RPMI7951 (cell line): ENCODE data around the gene CERK. TPM values are rescaled to one million over a fixed set of nuclear protein-coding genes. Genes with fewer than 3 reads are reported as not detected.
A peak's percentile ranks its signal among the peaks of the same experiment; 100 is the strongest.
"Not testable (repeated sequence)": the region's sequence is repeated elsewhere in the genome, so short reads cannot be mapped to it uniquely, and the experiment has no call there.

ENCODE experiments used
- DNase-seq: peaks from one replicate; pipeline ENCODE4 v3.0.0-alpha.2; 2012; ENCODE audit warnings: low read depth
- total RNA-seq: library from RNA; depleted of rRNA; stranded (reverse); fragments of >200 nt; shearing (Covaris generic); gene quantifications from 2 replicates; pipeline ENCODE4 v1.2.3, GENCODE V29; 2014; rRNA removed

The CERK gene
- total RNA-seq, 1 experiment from 2014 or later = 24.0 TPM

- DNase-seq = no peak
Measured at GRCh38 chr22:46649141-46650077, 88.6 kb downstream of the CERK start.

GRCh38 chr22:46648225-46648820, 89.7 kb downstream of the CERK start:
- not testable (repeated sequence) for DNase-seq

DNA sequence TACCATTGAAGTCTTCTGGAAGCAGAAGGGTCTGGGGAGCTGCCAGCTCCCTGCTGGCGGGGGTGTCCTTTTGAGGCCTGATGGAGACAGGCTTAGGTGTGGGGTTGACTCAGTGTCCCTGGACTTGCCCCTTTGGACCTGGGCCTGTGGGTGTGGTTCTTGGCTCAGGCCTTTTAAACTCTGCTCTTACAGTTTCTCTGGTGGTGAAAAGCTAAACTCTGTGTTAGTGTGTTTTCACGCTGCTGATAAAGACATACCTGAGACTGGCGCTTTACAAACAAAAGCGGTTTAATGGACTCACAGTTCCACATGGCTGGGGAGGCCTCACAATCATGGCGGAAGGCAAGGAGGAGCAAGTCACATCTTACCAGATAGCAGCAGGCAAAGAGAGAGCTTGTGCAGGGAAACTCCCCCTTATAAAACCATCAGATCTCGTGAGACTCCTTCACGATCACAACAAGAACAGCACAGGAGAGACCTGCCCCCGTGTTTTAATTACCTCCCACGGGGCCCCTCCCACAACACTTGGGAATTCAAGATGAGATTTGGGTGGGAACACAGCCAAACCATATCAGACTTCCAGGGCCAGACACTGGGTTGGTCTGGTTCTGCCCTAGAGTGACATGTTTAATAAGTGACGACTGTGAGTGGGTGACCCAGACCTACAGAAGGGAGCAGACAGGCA, 91.4 kb downstream of the CERK start:
- no peak for DNase-seq

DNA sequence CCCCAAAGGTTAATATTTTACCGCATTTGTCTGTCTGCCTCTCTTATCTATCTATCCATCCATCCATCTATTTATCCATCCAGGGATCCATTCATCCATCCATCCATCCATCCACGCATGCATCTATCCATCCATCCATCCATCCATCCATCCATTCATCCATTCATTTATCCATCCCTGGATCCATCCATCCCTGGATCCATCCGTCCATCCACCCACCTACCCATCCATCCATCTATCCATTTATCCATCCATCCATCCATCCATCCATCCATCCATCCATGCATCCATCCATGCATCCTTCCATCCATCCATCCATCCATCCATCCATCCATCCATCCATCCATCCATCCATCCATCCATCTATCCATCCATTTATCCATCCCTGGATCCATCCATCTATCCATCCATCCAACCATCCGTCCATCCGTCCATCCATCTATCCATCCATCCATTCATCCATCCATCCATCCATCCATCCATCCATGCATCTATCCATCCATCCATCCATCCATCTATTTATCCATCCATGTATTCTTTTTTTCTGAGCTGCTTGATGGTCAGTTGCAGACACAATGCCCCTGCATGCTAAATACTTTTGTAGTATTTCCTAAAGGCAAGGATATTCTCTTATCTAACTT, 95.1 kb downstream of the CERK start:
- DNase-seq = not testable (repeated sequence)

DNA sequence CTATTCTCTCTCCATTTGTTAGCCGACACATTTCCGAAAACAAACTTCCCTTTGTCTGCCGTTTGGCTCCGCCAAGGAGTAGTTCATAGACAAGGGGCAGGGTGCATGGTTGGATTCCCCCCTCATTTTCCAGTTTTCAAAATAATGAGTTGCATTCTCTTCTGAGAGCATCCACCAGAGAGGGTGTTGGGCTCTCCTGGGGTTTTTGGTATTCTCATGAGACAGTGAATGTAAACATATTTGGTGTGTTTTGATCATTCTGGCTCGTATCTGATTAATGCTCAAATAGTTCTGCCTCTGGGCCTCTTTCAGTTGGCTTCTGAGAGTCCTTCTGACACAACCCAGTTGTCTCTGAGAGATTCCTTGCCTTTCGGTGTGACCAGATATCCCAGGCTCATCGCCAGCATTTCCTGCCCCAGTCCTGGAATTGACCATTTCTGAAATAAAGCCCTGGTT, 96.2 kb downstream of the CERK start:
- peak; percentile 51 for DNase-seq

DNA sequence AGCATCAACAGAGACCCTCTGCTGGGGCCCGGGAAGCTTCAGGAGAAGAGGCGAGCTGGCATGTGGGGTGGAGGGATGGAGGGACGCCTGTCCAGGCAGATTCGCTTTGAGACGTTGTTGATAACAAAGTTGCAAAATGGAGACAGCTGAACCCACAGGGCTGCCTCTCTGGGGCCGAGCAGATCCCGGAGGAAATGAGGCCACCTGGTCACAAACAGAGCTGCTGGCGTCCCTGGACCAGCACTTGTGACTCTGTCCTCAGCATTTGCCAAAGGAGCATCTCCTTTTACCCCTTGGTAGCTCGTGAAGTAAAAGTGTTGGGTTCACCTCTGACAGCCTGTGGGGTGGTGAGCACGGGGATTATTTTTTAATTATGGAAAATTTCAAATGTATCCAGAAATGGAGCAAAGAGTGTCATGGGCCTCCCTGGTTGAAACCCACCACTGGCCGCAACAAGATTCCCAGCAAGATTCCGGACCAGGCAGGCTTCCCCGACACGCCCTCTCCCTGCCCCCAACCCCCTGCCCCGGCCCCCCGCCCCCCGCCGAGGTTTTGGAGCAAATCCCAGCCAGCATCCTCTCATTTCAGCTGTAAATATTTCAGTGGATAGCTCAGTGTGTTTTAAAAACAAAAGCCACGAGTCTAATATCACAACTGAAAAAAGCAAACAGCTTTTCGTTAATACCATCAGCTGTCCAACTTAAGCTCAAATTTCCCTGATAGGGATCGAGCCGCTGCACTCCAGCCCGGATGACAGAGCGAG, 97.6 kb downstream of the CERK start:
- no peak for DNase-seq

GRCh38 chr22:46639843-46640242, 98.2 kb downstream of the CERK start:
- no peak for DNase-seq

GRCh38 chr22:46638601-46639431, 99.2 kb downstream of the CERK start:
- DNase-seq = no peak

GRCh38 chr22:46637711-46638600, 100.1 kb downstream of the CERK start:
- DNase-seq = no peak

GRCh38 chr22:46636221-46637002, 101.6 kb downstream of the CERK start:
- no peak for DNase-seq

GRCh38 chr22:46635756-46636155, 102.3 kb downstream of the CERK start:
- DNase-seq = no peak

DNA sequence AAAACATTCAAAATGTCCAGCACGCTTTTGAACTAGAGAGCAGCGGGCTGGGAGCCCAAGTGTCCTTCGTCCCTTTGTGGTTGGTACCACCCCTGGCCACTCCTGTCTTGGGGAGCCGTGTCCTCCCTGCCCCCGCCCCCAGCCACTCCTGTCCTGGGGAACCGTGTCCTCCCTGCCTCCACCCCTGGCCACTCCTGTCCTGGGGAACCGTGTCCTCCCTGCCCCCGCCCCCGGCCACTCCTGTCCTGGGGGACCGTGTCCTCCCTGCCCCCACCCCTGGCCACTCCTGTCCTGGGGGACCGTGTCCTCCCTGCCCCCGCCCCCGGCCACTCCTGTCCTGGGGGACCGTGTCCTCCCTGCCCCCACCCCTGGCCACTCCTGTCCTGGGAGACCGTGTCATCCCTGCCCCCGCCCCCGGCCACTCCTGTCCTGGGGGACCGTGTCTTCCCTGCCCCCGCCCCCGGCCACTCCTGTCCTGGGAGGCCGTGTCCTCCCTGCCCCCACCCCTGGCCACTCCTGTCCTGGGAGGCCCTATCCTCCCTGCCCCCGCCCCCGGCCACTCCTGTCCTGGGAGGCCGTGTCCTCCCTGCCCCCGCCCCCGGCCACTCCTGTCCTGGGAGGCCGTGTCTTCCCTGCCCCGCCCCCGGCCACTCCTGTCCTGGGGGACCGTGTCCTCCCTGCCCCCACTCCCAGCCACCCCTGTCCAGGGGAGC, 102.9 kb downstream of the CERK start:
- DNase-seq = not testable (repeated sequence)

Other genes with a start within 250 kb of the CERK start
- 2.1 and 3.0 TPM in 2 replicates for gene CELSR1, start 200.6 kb downstream of the CERK start, total RNA-seq
- 5.0 and 10.5 TPM in 2 replicates for gene GRAMD4, start 117.9 kb downstream of the CERK start, total RNA-seq
- gene TBC1D22A, start 24.4 kb upstream of the CERK start, total RNA-seq = 7.1 and 7.2 TPM in 2 replicates